Liver (tissue), 3 donors: Measurements from ENCODE around the gene GRB2.

Experiments used
- CTCF ChIP-seq: fragments of 150-350 bp; IDR thresholded peaks from 2 replicates; pipeline ENCODE4 v1.5.1; 2017; ENCODE audit warnings: improper control_type of control experiment, low read depth, low read length; ENCODE audit not compliant: missing input control
- GABPA ChIP-seq, 2 donors: IDR thresholded peaks in 1 of 2; conservative IDR thresholded peaks in 1 of 2; 2 replicates each; pipeline ENCODE4 v1.6.1; 2016; ENCODE audit warnings: antibody characterized with exemption in 2 of 2, mild to moderate bottlenecking in 1 of 2, moderate library complexity in 1 of 2
- REST ChIP-seq: IDR thresholded peaks from 2 replicates; pipeline ENCODE4 v1.6.1; 2016; ENCODE audit warnings: antibody characterized with exemption, mild to moderate bottlenecking
- donor health status: healthy.
- donor health status: healthy.

- TF ChIP-seq CTCF = no peak
- TF ChIP-seq GABPA (IDR thresholded peaks at IDR 0.05 in 1 of 2, conservative IDR thresholded peaks at IDR 0.05 in 1 of 2) = no peak
- no peak for TF ChIP-seq REST
These were observed 38.2 kb downstream of the GRB2 start for GRCh38 chr17:75367312-75367711.
